ENCODE data around the gene DEFB114. TPM values are rescaled to one million over a fixed set of nuclear protein-coding genes. Genes with fewer than 3 reads are reported as not detected.

DEFB114 gene
- total RNA-seq (not detected in 2 replicates), polyA plus RNA-seq (not detected in 2 replicates), polyA minus RNA-seq (not detected in 2 replicates)
- not detected for total RNA-seq (2013)

DNA sequence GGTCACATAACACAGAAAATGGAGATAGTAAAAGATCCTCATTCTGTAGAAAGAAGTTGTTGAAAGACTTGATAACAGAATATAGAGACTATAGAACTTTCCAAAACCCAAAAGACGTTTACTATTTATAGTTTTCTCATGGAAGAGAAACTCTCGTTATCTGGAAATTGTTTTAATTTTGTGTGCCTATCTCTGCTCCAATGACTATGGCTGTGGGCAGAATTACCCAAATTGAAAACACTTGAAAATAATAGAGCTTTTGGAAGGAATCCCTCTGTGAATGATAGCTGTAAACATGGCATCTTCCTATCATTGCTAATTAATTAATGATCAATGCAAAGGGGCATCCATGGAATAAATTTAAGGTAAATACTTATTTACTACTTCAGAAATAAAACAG lies at the start of gene DEFB114:
TSS of gene DEFB114 (minus strand) at position 101 of the 400 bp plus-strand sequence. CDS start at position 42, 59 bp downstream.
- Histone ChIP-seq H3K4me3 (ENCODE audit: control extremely low read depth in 1 of 5, extremely low read depth in 1 of 5, insufficient read depth in 1 of 5, low read depth in 2 of 5, low read length in 4 of 5) (no peak within 1 kb of the TSS), H3K9ac (ENCODE audit: low read length) (no peak within 1 kb of the TSS), H3K79me2 (ENCODE audit: control insufficient read depth, insufficient read depth, low read length) (no peaks in the 10 kb centered on the region), H3K36me3 (replicated peaks in 1 of 2; ENCODE audit: control extremely low read depth in 1 of 2, control insufficient read depth in 1 of 2, extremely low read depth in 1 of 2, insufficient read depth in 2 of 2, low read length in 1 of 2) (no peaks in the 10 kb centered on the region), H3K4me1 (ENCODE audit: control insufficient read depth in 2 of 2, insufficient read depth in 2 of 2, low read length in 2 of 2) (no peaks in the 10 kb centered on the region), H3K4me2 (replicated peaks; ENCODE audit: low read depth, low read length, poor library complexity, severe bottlenecking) (no peak within 1 kb of the TSS), H3K27ac (ENCODE audit: low read length in 2 of 2) (no peak within 1 kb of the TSS), H3K27me3 (replicated peaks in 1 of 4; ENCODE audit: control extremely low read depth in 1 of 4, control insufficient read depth in 3 of 4, insufficient read depth in 4 of 4, low read length in 3 of 4) (no peaks in the 10 kb centered on the region), H2AFZ (ENCODE audit: insufficient read depth, low read depth, low read length, poor library complexity, severe bottlenecking) (no peak within 1 kb of the TSS), H4K20me1 (ENCODE audit: control insufficient read depth, insufficient read depth, low read length, poor library complexity, severe bottlenecking) (no peaks in the 10 kb centered on the region), H3K9me3 (ENCODE audit: control extremely low read depth in 1 of 3, control insufficient read depth in 2 of 3, insufficient read depth in 1 of 3, low read length in 2 of 3) (no peaks in the 10 kb centered on the region)
- POLR2A ChIA-PET = no interaction called here
- no peak for ATAC-seq (ENCODE audit: low read depth)
- Mint-ChIP-seq H3K4me1 (no peaks in the 10 kb centered on the region), H3K9me3 (ENCODE audit: insufficient read depth) (peaks cover 1% of the 10 kb centered on the region), H3K4me3 (no peak within 1 kb of the TSS), H3K27ac (no peak within 1 kb of the TSS), H3K27me3 (no peaks in the 10 kb centered on the region)
- CTCF ChIA-PET = no interaction called here
- no peak for DNase-seq
- no peak for TF ChIP-seq CTCF (IDR thresholded peaks at IDR 0.05)
- TF ChIP-seq EZH2 (IDR thresholded peaks at IDR 0.05; ENCODE audit: borderline replicate concordance, insufficient read depth, low read depth, low read length, poor library complexity, severe bottlenecking) = no peak
- no CpG with 5 or more reads among the region's 2 CpGs for WGBS (ENCODE audit: insufficient coverage)
- intact Hi-C loops (cut with micrococcal nuclease) = no loop called here

DNA sequence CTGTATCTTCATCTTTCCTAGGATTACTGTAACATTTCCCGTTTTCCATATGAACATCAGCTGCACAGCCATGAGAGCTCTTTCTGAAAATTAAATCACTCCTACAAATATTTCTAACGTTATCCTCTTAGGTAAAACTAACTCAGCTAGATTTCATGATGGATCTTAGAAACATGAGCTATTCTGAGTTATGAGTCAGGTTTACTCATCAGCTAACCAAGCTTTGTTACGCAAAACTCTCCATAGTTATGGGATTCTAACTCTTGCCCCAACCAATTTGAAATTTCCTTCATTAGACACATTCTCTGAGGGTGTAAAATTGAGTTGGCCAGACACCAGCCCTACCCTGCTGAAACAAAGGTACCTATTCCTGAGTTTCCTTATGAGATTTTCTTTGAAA lies 43.9 kb upstream of the DEFB114 start:
- no peaks in the 10 kb centered on the region for H3K9me3 ChIP-seq (ENCODE audit: control extremely low read depth in 1 of 3, control insufficient read depth in 2 of 3, insufficient read depth in 1 of 3, low read length in 2 of 3)
- H3K9me3 Mint-ChIP-seq (ENCODE audit: insufficient read depth) = peaks cover 6% of the 10 kb centered on the region
- no peak for DNase-seq
- H3K36me3 ChIP-seq (replicated peaks in 1 of 2; ENCODE audit: control extremely low read depth in 1 of 2, control insufficient read depth in 1 of 2, extremely low read depth in 1 of 2, insufficient read depth in 2 of 2, low read length in 1 of 2) = no peaks in the 10 kb centered on the region
- ChIA-PET POLR2A (no interaction called here), CTCF (no interaction called here)
- H3K27ac ChIP-seq (ENCODE audit: low read length in 2 of 2) = no peak overlapping the region
- H3K4me1 Mint-ChIP-seq = no peaks in the 10 kb centered on the region
- H3K27me3 Mint-ChIP-seq = no peaks in the 10 kb centered on the region
- H3K4me3 ChIP-seq (ENCODE audit: control extremely low read depth in 1 of 5, extremely low read depth in 1 of 5, insufficient read depth in 1 of 5, low read depth in 2 of 5, low read length in 4 of 5) = no peak overlapping the region
- ATAC-seq (ENCODE audit: low read depth) = no peak
- H3K4me3 Mint-ChIP-seq = no peak overlapping the region
- H3K27ac Mint-ChIP-seq = no peak overlapping the region
- intact Hi-C loops (cut with micrococcal nuclease) = no loop called here
- H3K27me3 ChIP-seq (replicated peaks in 1 of 4; ENCODE audit: control extremely low read depth in 1 of 4, control insufficient read depth in 3 of 4, insufficient read depth in 4 of 4, low read length in 3 of 4) = no peaks in the 10 kb centered on the region
- no peak overlapping the region for H2AFZ ChIP-seq (ENCODE audit: insufficient read depth, low read depth, low read length, poor library complexity, severe bottlenecking)
- H3K4me1 ChIP-seq (ENCODE audit: control insufficient read depth in 2 of 2, insufficient read depth in 2 of 2, low read length in 2 of 2) = no peaks in the 10 kb centered on the region
- no peaks in the 10 kb centered on the region for H4K20me1 ChIP-seq (ENCODE audit: control insufficient read depth, insufficient read depth, low read length, poor library complexity, severe bottlenecking)
- no peaks in the 10 kb centered on the region for H3K79me2 ChIP-seq (ENCODE audit: control insufficient read depth, insufficient read depth, low read length)
- no peak overlapping the region for H3K9ac ChIP-seq (ENCODE audit: low read length)
- no peak overlapping the region for H3K4me2 ChIP-seq (replicated peaks; ENCODE audit: low read depth, low read length, poor library complexity, severe bottlenecking)
- 100% methylated on average over 1 of the region's 3 CpGs for WGBS (ENCODE audit: insufficient coverage)
- no peak for TF ChIP-seq EZH2 (IDR thresholded peaks at IDR 0.05; ENCODE audit: borderline replicate concordance, insufficient read depth, low read depth, low read length, poor library complexity, severe bottlenecking)
- no peak for TF ChIP-seq CTCF (IDR thresholded peaks at IDR 0.05)
